Lower lobe of right lung (tissue), 2 donors: ENCODE data around the gene APCDD1. TPM values are rescaled to one million over a fixed set of nuclear protein-coding genes. Genes with fewer than 3 reads are reported as not detected.

Experiments
- ATAC-seq, 2 donors: fragments of 200-7000 bp; cut with Tn5 transposase; one replicate each; pipeline ENCODE4 v1.9.1; 2020 to 2022; ENCODE audit warnings: mild to moderate bottlenecking in 2 of 2, moderate library complexity in 2 of 2
- DNase-seq: peaks from one replicate; pipeline ENCODE4 v3.0.0-alpha.2; 2020
- H3K27ac ChIP-seq: fragments of 200-600 bp; one replicate; pipeline ENCODE4 v1.8.0; 2022
- H3K27me3 ChIP-seq: fragments of 200-600 bp; one replicate; pipeline ENCODE4 v1.8.0; 2022; ENCODE audit warnings: low read depth
- H3K36me3 ChIP-seq: fragments of 200-600 bp; one replicate; pipeline ENCODE4 v1.8.0; 2022; ENCODE audit warnings: mild to moderate bottlenecking
- H3K4me1 ChIP-seq: fragments of 200-600 bp; one replicate; pipeline ENCODE4 v1.8.0; 2022
- H3K4me3 ChIP-seq: fragments of 200-600 bp; one replicate; pipeline ENCODE4 v1.8.0; 2022; ENCODE audit warnings: mild to moderate bottlenecking
- H3K9me3 ChIP-seq: fragments of 200-600 bp; one replicate; pipeline ENCODE4 v1.8.0; 2022
- CTCF ChIP-seq: fragments of 200-600 bp; IDR thresholded peaks from one replicate; pipeline ENCODE4 v1.8.0; 2022; ENCODE audit warnings: antibody characterized with exemption, mild to moderate bottlenecking
- intact Hi-C: fragments of 100-400 bp; cut with DNase I; formaldehyde crosslinking; loops from one replicate; pipeline ENCODE4 v1.11.0; 2022
- total RNA-seq: library from RNA; stranded (reverse); fragmentation: NEBNext Ultra II Directional; extraction: Animal tissue kit (Norgen Biotek cat#: 25700); gene quantifications from one replicate; pipeline ENCODE4 v1.2.1, GENCODE V29; 2021
- donor health status: DM: no; HTN: yes; CAD: no; lungs with severe emphysema.

The APCDD1 gene
- total RNA-seq, 1 donor from 2014 or later, result 33.4 TPM

GRCh38 chr18:10410472-10411308 lies 43.7 kb upstream of the APCDD1 start:
- peaks cover 1% of the 10 kb centered on the region for H3K4me1 ChIP-seq
- no peaks in the 10 kb centered on the region for H3K27me3 ChIP-seq
- H3K27ac ChIP-seq, result no peak overlapping the region
- no peaks in the 10 kb centered on the region for H3K36me3 ChIP-seq
- no peaks in the 10 kb centered on the region for H3K9me3 ChIP-seq
- no peak overlapping the region for H3K4me3 ChIP-seq
- TF ChIP-seq CTCF, result no peak
- intact Hi-C loops, result no loop called here
- DNase-seq (no peak), ATAC-seq (no peak)

- Histone ChIP-seq H3K27me3 (no peaks in the 10 kb centered on the region), H3K4me3 (no peak overlapping the region), H3K27ac (no peak overlapping the region), H3K36me3 (no peaks in the 10 kb centered on the region), H3K9me3 (no peaks in the 10 kb centered on the region), H3K4me1 (no peaks in the 10 kb centered on the region)
- ATAC-seq (no peak), DNase-seq (no peak)
- intact Hi-C loops, result no loop called here
- TF ChIP-seq CTCF, result no peak
Observed at GRCh38 chr18:10412933-10413332, 41.5 kb upstream of the APCDD1 start.

GRCh38 chr18:10413722-10414121 lies 40.7 kb upstream of the APCDD1 start:
- TF ChIP-seq CTCF, result no peak
- H3K9me3 ChIP-seq, result no peaks in the 10 kb centered on the region
- no peak overlapping the region for H3K4me3 ChIP-seq
- ATAC-seq (no peak), DNase-seq (no peak)
- intact Hi-C loops, result no loop called here
- no peaks in the 10 kb centered on the region for H3K36me3 ChIP-seq
- H3K4me1 ChIP-seq, result no peaks in the 10 kb centered on the region
- no peaks in the 10 kb centered on the region for H3K27me3 ChIP-seq
- no peak overlapping the region for H3K27ac ChIP-seq

- Histone ChIP-seq H3K4me3 (no peak overlapping the region), H3K36me3 (no peaks in the 10 kb centered on the region), H3K27ac (no peak overlapping the region), H3K4me1 (no peaks in the 10 kb centered on the region), H3K27me3 (no peaks in the 10 kb centered on the region), H3K9me3 (no peaks in the 10 kb centered on the region)
- TF ChIP-seq CTCF, result no peak
- no peak for ATAC-seq
- no peak for DNase-seq
- intact Hi-C loops, result no loop called here
Observed at GRCh38 chr18:10414293-10414842, 40.1 kb upstream of the APCDD1 start.

GRCh38 chr18:10416065-10416464 lies 38.4 kb upstream of the APCDD1 start:
- H3K27ac ChIP-seq, result no peak overlapping the region
- no peak for TF ChIP-seq CTCF
- no peaks in the 10 kb centered on the region for H3K4me1 ChIP-seq
- intact Hi-C loops, result no loop called here
- H3K27me3 ChIP-seq, result no peaks in the 10 kb centered on the region
- ATAC-seq (no peak), DNase-seq (no peak)
- H3K9me3 ChIP-seq, result no peaks in the 10 kb centered on the region
- no peak overlapping the region for H3K4me3 ChIP-seq
- no peaks in the 10 kb centered on the region for H3K36me3 ChIP-seq
